Measurements from ENCODE around the gene STPG3. TPM values are rescaled to one million over a fixed set of nuclear protein-coding genes. Genes with fewer than 3 reads are reported as not detected.

The STPG3 gene
- total RNA-seq, 6 donors from 2014 or later, result 0.23 TPM; not detected in 5

- Histone ChIP-seq H3K4me3 (peak overlapping the region in 3 of 4 donors; percentile 57 to 67 (median 61)), H3K9me3 (no peaks in the 10 kb centered on the region), H3K27me3 (peaks cover 0 to 31% (median 9%) of the 10 kb centered on the region in 4 donors), H3K27ac (peak overlapping the region; percentile 82 to 91 (median 88)), H3K36me3 (no peaks in the 10 kb centered on the region), H3K4me1 (peaks cover 48 to 90% (median 70%) of the 10 kb centered on the region in 4 donors)
- 56 to 74% methylated on average over 18 to 24 of the region's 24 CpGs for WGBS, 2 donors
- ATAC-seq (ENCODE audit: low FRiP score in 2 of 2) (no peak), DNase-seq (peak in 1 of 2 donors; percentile 27)
- TF ChIP-seq EP300 (IDR thresholded peaks at IDR 0.05), result peak in 1 of 4 donors; percentile 10
- no peak for TF ChIP-seq CTCF (IDR thresholded peaks at IDR 0.05)
- TF ChIP-seq POLR2AphosphoS5 (IDR thresholded peaks at IDR 0.05), result peak; percentile 75 to 81
These were observed 47.5 kb downstream of the STPG3 start for GRCh38 chr9:137298401-137299202.

DNA sequence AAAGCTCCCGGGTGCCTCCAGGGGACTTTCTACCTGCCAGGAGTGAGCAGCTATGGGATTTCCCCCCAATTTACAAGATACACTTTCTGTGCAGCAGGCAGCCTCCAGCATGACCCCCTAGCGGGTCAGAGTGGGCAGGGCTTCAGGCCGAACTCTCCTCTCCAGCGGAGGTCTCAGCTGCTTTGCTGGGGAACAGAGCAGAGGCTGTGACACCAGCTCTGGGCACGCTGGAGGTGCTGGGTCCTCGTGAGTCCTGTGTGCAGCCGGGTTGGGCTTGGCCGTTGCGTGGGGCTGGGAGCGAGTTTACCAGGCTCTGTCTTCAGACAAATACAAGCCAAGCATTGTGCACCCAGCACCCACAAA is 48.1 kb downstream of the STPG3 start:
- H3K36me3 ChIP-seq, result no peaks in the 10 kb centered on the region
- TF ChIP-seq EP300 (IDR thresholded peaks at IDR 0.05) (no peak), POLR2AphosphoS5 (IDR thresholded peaks at IDR 0.05) (no peak), CTCF (IDR thresholded peaks at IDR 0.05) (no peak), POLR2A (IDR thresholded peaks at IDR 0.05) (no peak)
- ATAC-seq (ENCODE audit: low FRiP score in 2 of 2) (no peak), DNase-seq (peak in 1 of 2 donors; percentile 66)
- peaks cover 53 to 90% (median 74%) of the 10 kb centered on the region in 4 donors for H3K4me1 ChIP-seq
- H3K9me3 ChIP-seq, result no peaks in the 10 kb centered on the region
- H3K27ac ChIP-seq, result peak overlapping the region; percentile 66 to 91 (median 82)
- H3K27me3 ChIP-seq, result peaks cover 0 to 31% (median 9%) of the 10 kb centered on the region in 4 donors
- 52 to 76% methylated on average over 4 to 10 of the region's 10 CpGs for WGBS, 2 donors
- H3K4me3 ChIP-seq, result peak overlapping the region in 3 of 4 donors; percentile 57 to 67 (median 61)

DNA sequence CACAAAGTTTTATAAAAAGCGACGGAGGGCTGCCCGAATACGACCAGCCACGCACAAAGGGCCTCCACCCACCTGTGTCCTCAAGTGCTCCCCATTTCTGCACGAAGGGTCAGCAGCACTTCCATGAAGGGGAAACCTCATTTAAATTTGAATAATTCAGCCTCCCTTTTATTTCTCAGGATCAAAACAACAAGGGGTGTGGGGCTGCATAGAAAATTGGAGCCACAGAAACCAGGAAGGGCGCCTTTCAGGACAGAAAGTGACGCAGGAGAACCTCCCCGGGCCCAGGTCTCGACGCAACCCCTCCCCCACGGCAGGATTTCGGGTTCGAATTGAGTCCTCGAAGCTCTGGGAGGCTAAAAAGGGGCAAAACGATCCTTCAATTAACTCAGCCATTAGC is 48.9 kb downstream of the STPG3 start:
- Histone ChIP-seq H3K4me1 (peaks cover 55 to 92% (median 75%) of the 10 kb centered on the region in 4 donors), H3K36me3 (no peaks in the 10 kb centered on the region), H3K9me3 (no peaks in the 10 kb centered on the region), H3K4me3 (peak overlapping the region in 3 of 4 donors; percentile 57 to 67 (median 61)), H3K27ac (peak overlapping the region; percentile 66 to 91 (median 77)), H3K27me3 (peaks cover 0 to 31% (median 8%) of the 10 kb centered on the region in 4 donors)
- ATAC-seq (ENCODE audit: low FRiP score in 2 of 2), result no peak
- TF ChIP-seq CTCF (IDR thresholded peaks at IDR 0.05), result no peak
- peak in 1 of 4 donors; percentile 53 for TF ChIP-seq EP300 (IDR thresholded peaks at IDR 0.05)
- no peak for TF ChIP-seq POLR2A (IDR thresholded peaks at IDR 0.05)
- TF ChIP-seq POLR2AphosphoS5 (IDR thresholded peaks at IDR 0.05), result peak in 1 of 2 donors; percentile 60
- DNase-seq, result no peak
- 34 to 39% methylated on average over 16 of the region's 16 CpGs for WGBS, 2 donors

DNA sequence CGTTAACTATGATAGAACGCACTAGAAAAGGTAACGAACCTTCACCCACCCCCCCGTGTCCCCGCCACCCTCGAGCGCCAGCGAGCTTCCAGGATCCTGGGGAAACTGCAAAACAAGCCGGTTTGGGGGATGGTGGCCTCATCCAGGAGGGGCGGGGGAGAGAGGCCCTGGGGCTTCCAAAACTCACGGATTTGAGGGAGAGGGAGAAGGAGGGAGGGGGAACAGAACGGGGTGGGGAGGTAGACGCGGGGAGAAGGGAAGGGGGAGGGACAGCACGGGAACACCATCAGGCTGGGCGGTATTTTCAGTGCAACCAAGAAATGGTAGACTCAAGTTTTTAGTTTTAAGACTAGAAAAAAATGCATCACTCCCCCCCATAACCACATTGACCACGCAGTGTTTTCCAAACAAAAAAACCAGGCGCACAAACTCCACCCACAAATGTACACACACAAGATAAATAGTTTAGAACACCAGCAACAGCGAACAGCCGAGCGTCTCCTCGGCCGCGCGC is 49.5 kb downstream of the STPG3 start:
- no peaks in the 10 kb centered on the region for H3K36me3 ChIP-seq
- H3K4me3 ChIP-seq, result peak overlapping the region; percentile 56 to 67 (median 59)
- H3K4me1 ChIP-seq, result peaks cover 57 to 92% (median 79%) of the 10 kb centered on the region in 4 donors
- 2 to 3% methylated on average over 25 of the region's 25 CpGs for WGBS, 2 donors
- DNase-seq, result no peak
- ATAC-seq (ENCODE audit: low FRiP score in 2 of 2), result no peak
- peaks cover 0 to 24% (median 5%) of the 10 kb centered on the region in 4 donors for H3K27me3 ChIP-seq
- TF ChIP-seq POLR2A (IDR thresholded peaks at IDR 0.05) (no peak), POLR2AphosphoS5 (IDR thresholded peaks at IDR 0.05) (no peak), CTCF (IDR thresholded peaks at IDR 0.05) (no peak), EP300 (IDR thresholded peaks at IDR 0.05) (no peak)
- peak overlapping the region; percentile 72 to 91 (median 80) for H3K27ac ChIP-seq
- H3K9me3 ChIP-seq, result no peaks in the 10 kb centered on the region
